GM18517 (cell line): ENCODE measurements around the gene EHD3.
"Not testable (repeated sequence)": the region's sequence is repeated elsewhere in the genome, so short reads cannot be mapped to it uniquely, and the experiment has no call there.

Experiments
- ATAC-seq: cut with Tn5 transposase; IDR thresholded peaks from one replicate; pipeline ENCODE4 v1.9.1; 2021; ENCODE audit warnings: mild to moderate bottlenecking, moderate library complexity; ENCODE audit not compliant: unreplicated experiment

EHD3 gene

GRCh38 chr2:31283193-31283919, 49.4 kb downstream of the EHD3 start:
- not testable (repeated sequence) for ATAC-seq

GRCh38 chr2:31284107-31284506, 50.2 kb downstream of the EHD3 start:
- ATAC-seq, result no peak

DNA sequence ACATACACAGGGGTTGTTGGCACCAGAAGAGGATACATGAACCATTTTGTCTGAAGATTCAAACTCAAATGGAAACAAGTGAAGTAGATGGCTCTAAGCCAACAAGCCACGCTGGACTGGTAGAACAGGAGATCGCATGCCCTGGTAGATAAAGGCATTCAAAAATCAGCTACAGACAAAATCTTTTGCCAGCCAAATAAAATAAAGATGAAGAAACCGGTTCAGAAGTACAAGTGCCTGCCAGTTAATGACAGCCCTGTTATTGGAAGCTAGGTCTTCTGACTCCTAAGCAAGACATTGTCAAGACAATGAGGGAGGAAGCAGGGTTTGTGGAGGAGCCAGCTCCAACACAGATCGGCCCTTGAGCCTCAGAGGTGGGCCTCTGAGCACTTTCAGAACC, 52.3 kb downstream of the EHD3 start:
- ATAC-seq, result no peak

DNA sequence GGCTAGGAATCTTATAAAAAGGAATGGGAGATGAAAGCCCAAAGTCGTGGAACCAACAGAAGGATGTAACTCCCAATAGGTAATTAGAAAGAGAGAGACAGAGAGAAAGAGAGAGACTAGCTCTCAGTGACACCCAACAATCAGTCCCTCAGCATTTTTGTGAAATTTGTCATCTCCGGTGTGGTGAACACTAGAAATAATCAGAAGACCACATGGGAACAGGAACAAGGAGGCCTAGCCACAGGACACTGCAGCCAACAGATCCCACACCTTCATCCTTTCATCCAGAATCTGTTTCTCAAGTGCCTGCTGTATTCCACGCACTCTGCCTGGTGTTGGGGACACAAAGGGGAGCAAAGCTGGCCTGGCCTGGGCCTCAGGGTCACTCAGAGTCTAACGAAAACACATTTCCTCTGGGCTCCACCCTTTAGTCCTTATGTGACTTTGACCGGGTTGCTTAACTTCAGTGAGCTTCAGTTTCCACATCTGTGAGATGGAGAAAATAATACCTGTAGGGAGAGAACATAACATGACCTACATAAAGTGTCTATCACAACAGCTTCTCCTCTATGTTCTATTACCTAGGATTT, 53.1 kb downstream of the EHD3 start:
- ATAC-seq, result no peak

- ATAC-seq, result no peak
These were observed 53.7 kb downstream of the EHD3 start for GRCh38 chr2:31287654-31288053.

GRCh38 chr2:31294196-31294595, 60.2 kb downstream of the EHD3 start:
- ATAC-seq, result no peak

DNA sequence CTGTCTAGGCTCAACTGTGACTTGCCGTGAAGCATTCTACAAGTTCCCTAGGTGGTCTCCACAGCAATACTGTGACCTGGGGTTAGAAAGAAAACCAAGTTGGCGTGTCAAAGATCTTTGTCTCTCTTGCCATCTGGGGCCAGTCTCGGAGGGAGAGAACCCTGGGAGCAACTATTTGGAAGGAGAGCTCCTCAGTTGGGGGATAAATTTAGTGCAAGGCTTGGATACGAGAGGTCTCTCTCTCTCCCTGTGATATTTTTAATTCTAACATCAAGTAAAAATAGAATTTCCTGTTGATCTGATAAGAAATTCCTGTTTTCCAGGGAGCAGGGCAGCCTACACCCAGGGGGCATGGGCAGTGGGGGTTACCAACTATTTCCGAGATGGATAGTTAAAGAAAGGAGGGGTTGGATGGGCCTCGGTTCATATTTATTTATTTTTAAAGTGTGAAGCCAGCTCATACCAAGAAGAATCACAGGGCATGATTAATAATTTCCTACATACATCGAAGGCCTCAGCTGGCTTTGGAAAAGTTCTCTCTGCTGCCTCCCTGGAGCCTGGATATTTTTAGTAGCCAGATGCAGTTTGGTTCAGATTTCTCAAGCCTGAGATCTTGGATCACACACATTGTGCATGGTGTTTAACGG, 62.8 kb downstream of the EHD3 start:
- no peak for ATAC-seq

DNA sequence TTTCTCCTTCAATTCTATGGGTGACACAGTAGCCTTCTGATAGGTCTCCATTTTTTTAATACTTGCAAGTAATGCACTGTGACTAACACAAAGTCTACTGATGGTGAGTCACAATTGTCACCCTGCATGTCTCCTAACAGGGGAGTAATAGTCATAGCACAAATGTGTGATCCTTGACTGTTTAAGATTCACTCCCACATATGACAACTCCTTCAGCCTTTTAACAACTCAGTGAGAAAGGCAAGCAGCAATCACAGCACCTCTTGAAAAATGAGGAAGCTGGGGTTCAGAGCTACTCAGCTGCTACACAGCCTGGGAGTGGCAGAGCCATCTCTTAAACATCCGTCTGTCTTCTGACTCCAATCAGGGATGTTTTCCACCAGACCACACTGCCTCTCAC, 63.8 kb downstream of the EHD3 start:
- no peak for ATAC-seq

DNA sequence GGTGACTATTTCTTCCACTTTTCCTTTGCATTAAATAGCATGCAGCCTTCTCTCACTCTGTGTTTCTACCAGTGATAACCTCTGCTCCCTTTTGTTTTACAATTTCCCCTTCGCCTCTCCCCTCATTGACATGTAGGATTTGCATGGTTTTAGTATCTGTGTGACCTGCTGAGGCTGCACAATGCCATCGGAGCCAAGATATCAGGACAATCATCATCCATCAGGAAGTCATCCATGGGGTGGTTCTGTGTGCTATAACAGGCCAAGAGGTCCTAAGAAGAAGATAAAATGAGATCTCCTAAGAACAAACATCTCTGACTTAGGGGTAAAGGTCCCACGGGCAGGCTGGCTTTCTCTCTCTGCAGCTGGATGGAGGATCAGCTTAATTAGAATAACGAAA, 65.6 kb downstream of the EHD3 start:
- no peak for ATAC-seq

DNA sequence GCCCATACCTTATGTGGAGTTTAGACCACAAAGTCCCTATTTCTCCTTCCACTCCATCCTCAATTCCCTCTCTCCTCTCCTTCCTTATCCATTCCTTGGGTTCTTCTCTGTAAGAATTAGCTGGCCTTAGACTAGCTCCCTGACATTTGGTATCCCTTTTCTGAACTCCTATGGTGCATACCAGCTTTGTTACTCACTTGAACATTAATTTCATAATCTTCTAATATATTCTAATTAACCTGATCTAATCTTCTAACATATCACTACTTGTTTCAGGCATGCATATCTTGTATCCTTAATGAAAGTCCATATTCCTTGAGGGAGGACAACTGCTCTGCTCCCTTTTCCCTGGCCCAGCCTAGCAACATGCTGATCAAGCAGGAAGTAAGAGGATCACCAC, 66.4 kb downstream of the EHD3 start:
- ATAC-seq, result no peak

GRCh38 chr2:31302940-31303563, 69.1 kb downstream of the EHD3 start:
- no peak for ATAC-seq

GRCh38 chr2:31304816-31305215, 70.9 kb downstream of the EHD3 start:
- no peak for ATAC-seq

- no peak for ATAC-seq
These were observed 78.9 kb downstream of the EHD3 start for GRCh38 chr2:31312898-31313297.

- ATAC-seq, result no peak
These were observed 80.8 kb downstream of the EHD3 start for GRCh38 chr2:31314761-31315160.

DNA sequence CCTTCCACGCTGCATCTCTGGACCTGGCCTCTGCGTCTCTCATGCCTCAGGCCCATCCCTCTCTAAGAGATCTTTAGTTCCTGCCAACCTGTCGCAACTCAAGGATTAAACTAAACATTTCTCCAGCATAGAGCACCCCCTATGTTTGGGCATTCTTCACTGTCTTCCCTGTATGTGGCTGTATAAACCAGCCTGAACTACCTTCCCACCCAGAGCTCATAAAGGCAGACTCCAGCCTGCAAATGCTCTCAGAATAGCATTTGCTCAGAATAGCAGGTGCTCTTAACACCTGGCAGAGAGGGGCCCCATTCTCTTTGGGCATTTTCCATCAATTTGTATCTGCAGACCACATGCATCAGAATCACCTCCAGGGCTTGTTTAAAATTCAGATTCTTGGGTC, 83.4 kb downstream of the EHD3 start:
- ATAC-seq, result no peak

GRCh38 chr2:31318361-31319336, 84.7 kb downstream of the EHD3 start:
- ATAC-seq, result peak; percentile 63
